Peyer's patch (tissue), 4 donors: ENCODE results near the gene MYH7B. TPM values are rescaled to one million over a fixed set of nuclear protein-coding genes. Genes with fewer than 3 reads are reported as not detected.
A peak's percentile ranks its signal among the peaks of the same experiment; 100 is the strongest.

Experiments
- DNase-seq, 3 donors: peaks; one replicate each; pipeline ENCODE4 v3.0.0-alpha.2; 2017 to 2019
- H3K27ac ChIP-seq, 4 donors: fragments of 200-600 bp; sonication (generic); one replicate each; pipeline ENCODE4 v1.5.1; 2016 to 2019
- H3K27me3 ChIP-seq, 2 donors: fragments of 200-600 bp; sonication (generic); one replicate each; pipeline ENCODE4 v1.5.1; 2019
- H3K36me3 ChIP-seq, 3 donors: fragments of 200-600 bp; sonication (generic); one replicate each; pipeline ENCODE4 v1.5.1; 2016 to 2019
- H3K4me1 ChIP-seq, 4 donors: fragments of 200-600 bp; sonication (generic); one replicate each; pipeline ENCODE4 v1.5.1; 2016 to 2019
- H3K4me3 ChIP-seq, 4 donors: fragments of 200-600 bp; sonication (generic); 1 replicate in 3 of 4; 2 replicates in 1 of 4; pipeline ENCODE4 v1.5.1; 2016 to 2019; ENCODE audit warnings: mild to moderate bottlenecking in 1 of 4
- H3K9me3 ChIP-seq, 4 donors: fragments of 200-600 bp; sonication (generic); one replicate each; pipeline ENCODE4 v1.5.1; 2016 to 2019; ENCODE audit warnings: mild to moderate bottlenecking in 1 of 4
- CTCF ChIP-seq, 6 experiments: fragments of 450-650 bp in 4 of 6; fragments of 200-600 bp in 2 of 6; sonication (generic) in 1 of 6; IDR thresholded peaks; one replicate each; pipeline ENCODE4 v1.5.1; 2017 to 2019; ENCODE audit warnings: antibody characterized with exemption in 6 of 6, mild to moderate bottlenecking in 3 of 6, moderate library complexity in 1 of 6
- POLR2A ChIP-seq, 2 donors: fragments of 450-650 bp; IDR thresholded peaks; one replicate each; pipeline ENCODE4 v1.5.1; 2017; ENCODE audit warnings: antibody characterized with exemption in 2 of 2, mild to moderate bottlenecking in 2 of 2, moderate library complexity in 2 of 2
- total RNA-seq, 4 donors: library from RNA; depleted of rRNA; stranded (reverse); fragments of >200 nt; gene quantifications; one replicate each; pipeline ENCODE4 v1.1.0, GENCODE V29; 2016

Gene MYH7B
- total RNA-seq, 4 donors from 2014 or later = 0.40 to 2.0 (median 1.4) TPM

GRCh38 chr20:34982270-34983088, 26.8 kb downstream of the MYH7B start:
- H3K27ac ChIP-seq = no peak overlapping the region
- H3K36me3 ChIP-seq = no peaks in the 10 kb centered on the region
- no peak for DNase-seq
- H3K27me3 ChIP-seq = no peaks in the 10 kb centered on the region
- no peaks in the 10 kb centered on the region for H3K9me3 ChIP-seq
- H3K4me3 ChIP-seq = no peak overlapping the region
- TF ChIP-seq CTCF (IDR thresholded peaks at IDR 0.05) (no peak), POLR2A (IDR thresholded peaks at IDR 0.05) (no peak)
- H3K4me1 ChIP-seq = peaks cover 0 to 17% (median 0%) of the 10 kb centered on the region in 4 donors

GRCh38 chr20:34983089-34983820, 27.6 kb downstream of the MYH7B start:
- peaks cover 0 to 17% (median 0%) of the 10 kb centered on the region in 4 donors for H3K4me1 ChIP-seq
- H3K4me3 ChIP-seq = no peak overlapping the region
- no peak for TF ChIP-seq POLR2A (IDR thresholded peaks at IDR 0.05)
- TF ChIP-seq CTCF (IDR thresholded peaks at IDR 0.05) = no peak
- H3K27ac ChIP-seq = no peak overlapping the region
- no peaks in the 10 kb centered on the region for H3K9me3 ChIP-seq
- H3K27me3 ChIP-seq = no peaks in the 10 kb centered on the region
- no peak for DNase-seq
- no peaks in the 10 kb centered on the region for H3K36me3 ChIP-seq

- H3K4me1 ChIP-seq = peaks cover 0 to 17% (median 0%) of the 10 kb centered on the region in 4 donors
- peak overlapping the region in 1 of 4 donors; percentile 38 for H3K27ac ChIP-seq
- H3K4me3 ChIP-seq = no peak overlapping the region
- no peaks in the 10 kb centered on the region for H3K27me3 ChIP-seq
- H3K36me3 ChIP-seq = no peaks in the 10 kb centered on the region
- no peaks in the 10 kb centered on the region for H3K9me3 ChIP-seq
- TF ChIP-seq POLR2A (IDR thresholded peaks at IDR 0.05) (no peak), CTCF (IDR thresholded peaks at IDR 0.05) (no peak)
- no peak for DNase-seq
Observed at GRCh38 chr20:34983995-34984735, 28.5 kb downstream of the MYH7B start.

- no peak for DNase-seq
- H3K4me3 ChIP-seq = no peak overlapping the region
- TF ChIP-seq CTCF (IDR thresholded peaks at IDR 0.05) (no peak), POLR2A (IDR thresholded peaks at IDR 0.05) (no peak)
Observed at GRCh38 chr20:34984756-34985261, 29.1 kb downstream of the MYH7B start.

More at GRCh38 chr20:34984756-34985261, 29.1 kb downstream of the MYH7B start:
- Histone ChIP-seq H3K9me3 (no peaks in the 10 kb centered on the region), H3K27ac (no peak overlapping the region), H3K4me1 (peaks cover 0 to 17% (median 0%) of the 10 kb centered on the region in 4 donors), H3K36me3 (no peaks in the 10 kb centered on the region), H3K27me3 (no peaks in the 10 kb centered on the region)
